HepG2 (cell line): ENCODE data around the gene GMPPB. TPM values are rescaled to one million over a fixed set of nuclear protein-coding genes. Genes with fewer than 3 reads are reported as not detected.

Experiments
- CREB3 ChIP-seq: sonication (generic); formaldehyde crosslinking; IDR thresholded peaks from 2 replicates; pipeline ENCODE4 v1.5.0; 2020; ENCODE audit warnings: missing genetic modification reagents
- FOXP4 ChIP-seq: sonication (generic); formaldehyde crosslinking; IDR thresholded peaks from 2 replicates; pipeline ENCODE4 v1.4.0; 2020; ENCODE audit warnings: missing genetic modification reagents
- HOXA9 ChIP-seq: sonication (generic); formaldehyde crosslinking; IDR thresholded peaks from 2 replicates; pipeline ENCODE4 v1.8.1; 2022; ENCODE audit warnings: missing genetic modification reagents, mild to moderate bottlenecking, moderate library complexity, borderline replicate concordance
- JUNB ChIP-seq: sonication (generic); formaldehyde crosslinking; IDR thresholded peaks from 2 replicates; pipeline ENCODE4 v1.8.0; 2022; ENCODE audit warnings: missing genetic modification reagents, mild to moderate bottlenecking, borderline replicate concordance
- POLR2AphosphoS2 ChIP-seq: IDR thresholded peaks from 2 replicates; pipeline ENCODE4 v1.6.1; 2011; ENCODE audit warnings: low read depth, low read length, improper control_type of control experiment
- PRDM10 ChIP-seq: sonication (generic); formaldehyde crosslinking; IDR thresholded peaks from 2 replicates; pipeline ENCODE4 v1.4.0; 2020; ENCODE audit warnings: low read depth, missing genetic modification reagents
- ZKSCAN1 ChIP-seq: fragments of 150-350 bp; IDR thresholded peaks from 2 replicates; pipeline ENCODE4 v1.6.1; 2014; ENCODE audit warnings: low read length
- ZNF225 ChIP-seq: sonication (generic); formaldehyde crosslinking; IDR thresholded peaks from 2 replicates; pipeline ENCODE4 v1.4.0; 2020; ENCODE audit warnings: mild to moderate bottlenecking, missing genetic modification reagents
- ZNF234 ChIP-seq: sonication (generic); formaldehyde crosslinking; conservative IDR thresholded peaks from 2 replicates; pipeline ENCODE4 v1.5.1; 2020; ENCODE audit warnings: mild to moderate bottlenecking, missing genetic modification reagents
- ZNF281 ChIP-seq: sonication (generic); formaldehyde crosslinking; IDR thresholded peaks from 2 replicates; pipeline ENCODE4 v1.4.0; 2020; ENCODE audit warnings: missing genetic modification reagents, borderline replicate concordance
- ZNF501 ChIP-seq: sonication (generic); formaldehyde crosslinking; IDR thresholded peaks from 2 replicates; pipeline ENCODE4 v1.5.1; 2020; ENCODE audit warnings: mild to moderate bottlenecking, moderate library complexity, missing genetic modification reagents
- ZNF550 ChIP-seq: sonication (generic); formaldehyde crosslinking; IDR thresholded peaks from 2 replicates; pipeline ENCODE4 v1.4.0; 2020; ENCODE audit warnings: mild to moderate bottlenecking, missing genetic modification reagents, borderline replicate concordance
- polyA plus RNA-seq, 8 experiments: library from polyadenylated mRNA; depleted of rRNA in 3 of 8; stranded (reverse) in 7 of 8; unstranded in 1 of 8; fragments of >200 nt; fragmentation: Illumina TruSeq in 4 of 8; extraction: Trizol in 4 of 8; gene quantifications; 2 replicates each; pipeline versions ENCODE4 v1.2.1 to v1.2.3, GENCODE V29; 2011 to 2016; ENCODE audit warnings: low read depth in 4 of 8, missing spikeins in 1 of 8, mixed read lengths in 1 of 8; ENCODE audit not compliant: insufficient read depth in 1 of 8
- total RNA-seq, 5 experiments: library from RNA; depleted of rRNA; stranded (reverse); fragments of >200 nt; fragmentation: Illumina TruSeq; extraction: Trizol; gene quantifications; 2 replicates each; pipeline ENCODE4 v1.2.3, GENCODE V29; 2016; ENCODE audit warnings: low read depth in 1 of 5
- TF ChIP-seq, protein P1 (sequence below): IDR thresholded peaks from 2 replicates; pipeline ENCODE4 v1.6.1; 2016; ENCODE audit warnings: mild to moderate bottlenecking
- TF ChIP-seq, protein P2 (sequence below): sonication (generic); formaldehyde crosslinking; IDR thresholded peaks from 2 replicates; pipeline ENCODE4 v1.4.0; 2020; ENCODE audit warnings: low read depth, mild to moderate bottlenecking, missing genetic modification reagents

The GMPPB gene
- total and polyA plus RNA-seq, 2 of the 13 experiments (the other 11 are each of a cell fraction or from before 2014, with no cell fraction given): 6.5 to 23.1 TPM

DNA sequence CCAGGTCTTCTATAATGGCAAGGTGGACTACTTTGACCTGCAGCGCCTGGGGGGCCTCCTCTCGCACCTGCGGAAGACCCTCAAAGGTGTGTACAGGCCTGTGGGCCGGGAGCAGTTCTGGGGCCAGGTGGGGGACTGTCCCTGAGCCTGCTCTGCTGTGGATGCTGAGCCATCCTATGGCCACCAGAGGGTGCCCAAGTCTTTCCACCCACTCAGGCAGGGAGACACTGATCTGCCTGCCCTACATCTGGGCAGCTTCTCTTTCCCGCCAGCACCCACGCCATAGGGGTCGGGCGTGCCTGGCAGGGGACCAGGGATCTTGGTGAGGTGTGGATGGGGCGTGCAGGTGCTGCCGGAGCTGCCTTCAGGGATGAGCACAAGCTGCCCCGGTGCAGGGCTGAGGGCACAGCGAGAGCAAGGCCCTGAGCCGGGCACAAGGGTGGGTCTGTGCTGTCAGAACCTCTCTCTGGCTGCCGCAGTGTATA, 20.3 kb downstream of the GMPPB start (continued):
- TF ChIP-seq ZNF234 (CRISPR knock-in tag) (no peak), PRDM10 (CRISPR knock-in tag) (no peak), ZNF281 (CRISPR knock-in tag) (no peak), ZNF501 (CRISPR knock-in tag) (peak; percentile 38; the same call in 1 of the 2 replicates), ZKSCAN1 (no peak), JUNB (CRISPR knock-in tag) (no peak), POLR2AphosphoS2 (no peak), ZNF225 (CRISPR knock-in tag) (0 out of 2 replicates have a peak, but pooled peaks have one; percentile 28), HOXA9 (CRISPR knock-in tag) (no peak), CREB3 (CRISPR knock-in tag) (no peak), FOXP4 (CRISPR knock-in tag) (no peak), ZNF550 (CRISPR knock-in tag) (no peak)
- TF ChIP-seq, protein P1, sequence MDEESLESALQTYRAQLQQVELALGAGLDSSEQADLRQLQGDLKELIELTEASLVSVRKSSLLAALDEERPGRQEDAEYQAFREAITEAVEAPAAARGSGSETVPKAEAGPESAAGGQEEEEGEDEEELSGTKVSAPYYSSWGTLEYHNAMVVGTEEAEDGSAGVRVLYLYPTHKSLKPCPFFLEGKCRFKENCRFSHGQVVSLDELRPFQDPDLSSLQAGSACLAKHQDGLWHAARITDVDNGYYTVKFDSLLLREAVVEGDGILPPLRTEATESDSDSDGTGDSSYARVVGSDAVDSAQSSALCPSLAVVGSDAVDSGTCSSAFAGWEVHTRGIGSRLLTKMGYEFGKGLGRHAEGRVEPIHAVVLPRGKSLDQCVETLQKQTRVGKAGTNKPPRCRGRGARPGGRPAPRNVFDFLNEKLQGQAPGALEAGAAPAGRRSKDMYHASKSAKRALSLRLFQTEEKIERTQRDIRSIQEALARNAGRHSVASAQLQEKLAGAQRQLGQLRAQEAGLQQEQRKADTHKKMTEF (CRISPR knock-in tag): no peak
- TF ChIP-seq, protein P2, sequence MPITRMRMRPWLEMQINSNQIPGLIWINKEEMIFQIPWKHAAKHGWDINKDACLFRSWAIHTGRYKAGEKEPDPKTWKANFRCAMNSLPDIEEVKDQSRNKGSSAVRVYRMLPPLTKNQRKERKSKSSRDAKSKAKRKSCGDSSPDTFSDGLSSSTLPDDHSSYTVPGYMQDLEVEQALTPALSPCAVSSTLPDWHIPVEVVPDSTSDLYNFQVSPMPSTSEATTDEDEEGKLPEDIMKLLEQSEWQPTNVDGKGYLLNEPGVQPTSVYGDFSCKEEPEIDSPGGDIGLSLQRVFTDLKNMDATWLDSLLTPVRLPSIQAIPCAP (CRISPR knock-in tag): no peak
